ENCODE data around the gene KIAA0825. TPM values are rescaled to one million over a fixed set of nuclear protein-coding genes. Genes with fewer than 3 reads are reported as not detected.
"Not testable (repeated sequence)": the region's sequence is repeated elsewhere in the genome, so short reads cannot be mapped to it uniquely, and the experiment has no call there.

The KIAA0825 gene
- total and polyA plus RNA-seq, 2 experiments from 2014 or later: 3.0 to 7.0 TPM

GRCh38 chr5:94613583-94613982, 4.8 kb downstream of the KIAA0825 start:
- Histone ChIP-seq H3K9me3 (ENCODE audit: low read depth) (no peaks in the 10 kb centered on the region), H3F3A (ENCODE audit: insufficient read depth) (peaks cover 17% of the 10 kb centered on the region; the same call in 1 of the 2 replicates), H4K20me1 (ENCODE audit: insufficient read depth) (no peaks in the 10 kb centered on the region), H3K9ac (no peak overlapping the region), H3K9me2 (ENCODE audit: insufficient read depth) (no peaks in the 10 kb centered on the region), H3K4me1 (ENCODE audit: insufficient read depth) (peaks cover 4% of the 10 kb centered on the region; the same call in 1 of the 2 replicates), H3K36me3 (ENCODE audit: low read depth) (no peaks in the 10 kb centered on the region), H3K27me3 (replicated peaks; ENCODE audit: insufficient read depth) (no peaks in the 10 kb centered on the region), H3K4me3 (no peak overlapping the region), H2AFZ (no peak overlapping the region), H3K27ac (no peak overlapping the region), H3K79me2 (ENCODE audit: insufficient read depth) (peaks cover 31% of the 10 kb centered on the region), H3K4me2 (ENCODE audit: unreplicated experiment) (no peak overlapping the region)
- TF ChIP-seq EZH2phosphoT487 (IDR thresholded peaks at IDR 0.05; ENCODE audit: insufficient read depth, low read depth): no peak
- no peak for TF ChIP-seq EZH2 (IDR thresholded peaks at IDR 0.05; ENCODE audit: insufficient read depth, poor library complexity, severe bottlenecking)
- WGBS, 2 experiments (ENCODE audit: low coverage in 1 of 2, low lambda C conversion rate in 2 of 2, missing lambda C conversion rate in 2 of 2): 91 to 92% methylated on average over 2 of the region's 2 CpGs
- DNase-seq: peak; percentile 20
- in situ Hi-C loops (cut with MboI): no loop called here

- Histone ChIP-seq H3K9me2 (ENCODE audit: insufficient read depth) (no peaks in the 10 kb centered on the region), H3K9ac (no peak overlapping the region), H3K36me3 (ENCODE audit: low read depth) (no peaks in the 10 kb centered on the region)
These were observed 23.0 kb downstream of the KIAA0825 start for GRCh38 chr5:94595281-94595840.

GRCh38 chr5:94577466-94578245, 40.7 kb downstream of the KIAA0825 start:
- no peaks in the 10 kb centered on the region for H3K4me1 ChIP-seq (ENCODE audit: insufficient read depth)
- no peaks in the 10 kb centered on the region for H3K27me3 ChIP-seq (replicated peaks; ENCODE audit: insufficient read depth)
- H3K4me3 ChIP-seq: no peak overlapping the region
- in situ Hi-C loops (cut with MboI): no loop called here
- no peak overlapping the region for H2AFZ ChIP-seq
- H4K20me1 ChIP-seq (ENCODE audit: insufficient read depth): no peaks in the 10 kb centered on the region
- DNase-seq: no peak
- no peaks in the 10 kb centered on the region for H3K79me2 ChIP-seq (ENCODE audit: insufficient read depth)
- H3K36me3 ChIP-seq (ENCODE audit: low read depth): no peaks in the 10 kb centered on the region
- H3K9me3 ChIP-seq (ENCODE audit: low read depth): peaks cover 3% of the 10 kb centered on the region
- no peaks in the 10 kb centered on the region for H3K9me2 ChIP-seq (ENCODE audit: insufficient read depth)
- H3K9ac ChIP-seq: no peak overlapping the region
- TF ChIP-seq EZH2phosphoT487 (IDR thresholded peaks at IDR 0.05; ENCODE audit: insufficient read depth, low read depth): no peak
- H3K27ac ChIP-seq: no peak overlapping the region
- H3F3A ChIP-seq (ENCODE audit: insufficient read depth): no peaks in the 10 kb centered on the region
- H3K4me2 ChIP-seq (ENCODE audit: unreplicated experiment): no peak overlapping the region

More at GRCh38 chr5:94595281-94595840, 23.0 kb downstream of the KIAA0825 start:
- Histone ChIP-seq H3F3A (ENCODE audit: insufficient read depth) (no peaks in the 10 kb centered on the region), H3K4me1 (ENCODE audit: insufficient read depth) (no peaks in the 10 kb centered on the region), H3K9me3 (ENCODE audit: low read depth) (no peaks in the 10 kb centered on the region), H3K79me2 (ENCODE audit: insufficient read depth) (no peaks in the 10 kb centered on the region), H4K20me1 (ENCODE audit: insufficient read depth) (no peaks in the 10 kb centered on the region), H3K4me2 (ENCODE audit: unreplicated experiment) (no peak overlapping the region), H3K4me3 (no peak overlapping the region), H2AFZ (no peak overlapping the region), H3K27me3 (replicated peaks; ENCODE audit: insufficient read depth) (no peaks in the 10 kb centered on the region), H3K27ac (no peak overlapping the region)
- in situ Hi-C loops (cut with MboI): no loop called here
- 73 to 81% methylated on average over 7 of the region's 7 CpGs for WGBS, 2 experiments (ENCODE audit: low coverage in 1 of 2, low lambda C conversion rate in 2 of 2, missing lambda C conversion rate in 2 of 2)
- no peak for DNase-seq
- no peak for TF ChIP-seq EZH2 (IDR thresholded peaks at IDR 0.05; ENCODE audit: insufficient read depth, poor library complexity, severe bottlenecking)
- TF ChIP-seq EZH2phosphoT487 (IDR thresholded peaks at IDR 0.05; ENCODE audit: insufficient read depth, low read depth): no peak

- Histone ChIP-seq H3K4me3 (no peak overlapping the region), H3K9me3 (ENCODE audit: low read depth) (peaks cover 3% of the 10 kb centered on the region), H3K36me3 (ENCODE audit: low read depth) (no peaks in the 10 kb centered on the region), H3K4me1 (ENCODE audit: insufficient read depth) (no peaks in the 10 kb centered on the region), H3K9me2 (ENCODE audit: insufficient read depth) (no peaks in the 10 kb centered on the region), H3K4me2 (ENCODE audit: unreplicated experiment) (no peak overlapping the region), H3K27ac (no peak overlapping the region), H4K20me1 (ENCODE audit: insufficient read depth) (no peaks in the 10 kb centered on the region), H2AFZ (no peak overlapping the region), H3K27me3 (replicated peaks; ENCODE audit: insufficient read depth) (no peaks in the 10 kb centered on the region), H3K9ac (no peak overlapping the region), H3K79me2 (ENCODE audit: insufficient read depth) (no peaks in the 10 kb centered on the region), H3F3A (ENCODE audit: insufficient read depth) (no peaks in the 10 kb centered on the region)
- in situ Hi-C loops (cut with MboI): no loop called here
- 84 to 85% methylated on average over 4 of the region's 4 CpGs for WGBS, 2 experiments (ENCODE audit: low coverage in 1 of 2, low lambda C conversion rate in 2 of 2, missing lambda C conversion rate in 2 of 2)
- no peak for DNase-seq
- TF ChIP-seq EZH2phosphoT487 (IDR thresholded peaks at IDR 0.05; ENCODE audit: insufficient read depth, low read depth): no peak
- no peak for TF ChIP-seq EZH2 (IDR thresholded peaks at IDR 0.05; ENCODE audit: insufficient read depth, poor library complexity, severe bottlenecking)
These were observed 43.2 kb downstream of the KIAA0825 start for GRCh38 chr5:94575196-94575595.

GRCh38 chr5:94573349-94573748, 45.1 kb downstream of the KIAA0825 start:
- H4K20me1 ChIP-seq (ENCODE audit: insufficient read depth); H3K27me3 ChIP-seq (replicated peaks; ENCODE audit: insufficient read depth); H3K4me3 ChIP-seq; H3K9ac ChIP-seq; H2AFZ ChIP-seq; H3K79me2 ChIP-seq (ENCODE audit: insufficient read depth); H3K4me2 ChIP-seq (ENCODE audit: unreplicated experiment); H3K27ac ChIP-seq; H3F3A ChIP-seq (ENCODE audit: insufficient read depth); H3K9me2 ChIP-seq (ENCODE audit: insufficient read depth); H3K36me3 ChIP-seq (ENCODE audit: low read depth); H3K4me1 ChIP-seq (ENCODE audit: insufficient read depth); DNase-seq; H3K9me3 ChIP-seq (ENCODE audit: low read depth); in situ Hi-C loops (cut with MboI): not testable (repeated sequence)
- WGBS, 2 experiments (ENCODE audit: low coverage in 1 of 2, low lambda C conversion rate in 2 of 2, missing lambda C conversion rate in 2 of 2): 88 to 96% methylated on average over 1 of the region's 1 CpG
